NOMO-1 treated with dmso at 0.1 percent for 144 hours (cell line): ENCODE data around the gene NTMT1.
"Not testable (repeated sequence)": the region's sequence is repeated elsewhere in the genome, so short reads cannot be mapped to it uniquely, and the experiment has no call there.

Source experiments
- DNase-seq: peaks from one replicate; lab custom pipeline; 2025; ENCODE audit not compliant: unreplicated experiment; lab: John Stamatoyannopoulos, UW

NTMT1 gene

DNA sequence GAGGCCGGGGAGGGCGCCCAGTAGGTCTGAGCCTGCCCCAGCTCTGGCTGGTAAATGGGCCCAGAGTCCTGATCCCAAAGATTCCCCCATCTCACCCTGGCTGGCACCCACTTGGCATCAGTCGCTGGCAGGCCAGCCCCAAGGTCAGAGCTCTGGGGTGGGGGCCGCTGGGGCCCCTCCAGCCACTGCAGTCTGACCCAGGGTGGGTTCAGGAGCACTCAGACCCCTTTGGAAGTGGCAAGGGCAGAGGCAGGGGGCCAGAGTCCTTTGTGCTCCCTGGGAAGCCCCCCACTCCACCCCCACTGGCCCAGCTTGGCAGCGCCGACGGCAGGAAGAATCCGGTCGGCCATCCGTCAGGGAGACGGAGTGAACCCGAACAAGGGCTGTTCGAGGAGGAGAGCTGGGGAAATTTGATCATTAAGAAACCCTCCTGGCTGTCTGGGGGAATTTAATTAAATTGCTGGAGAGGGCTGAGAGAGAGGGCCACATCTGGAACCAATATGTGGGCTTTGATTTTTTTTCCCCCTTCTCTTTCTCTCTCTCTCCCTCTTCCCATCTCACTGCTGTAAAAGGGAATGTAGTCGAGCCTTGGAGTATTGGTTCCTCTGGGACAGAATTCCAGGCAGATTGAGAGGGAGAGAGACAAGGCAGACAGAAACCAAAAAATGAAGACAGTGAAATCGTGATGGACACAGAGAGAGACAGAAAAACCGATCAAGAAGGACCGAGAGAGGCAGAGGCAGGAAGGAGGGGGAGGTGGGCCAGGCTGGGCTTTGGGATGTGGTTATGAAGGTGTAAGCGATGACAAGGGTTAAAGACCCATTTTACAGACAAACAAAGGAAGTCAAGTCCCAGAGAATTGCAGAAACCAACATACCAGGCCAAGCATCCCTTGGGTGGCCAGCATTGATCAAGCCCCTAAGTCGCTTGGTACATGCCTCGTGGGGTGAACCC is 24.0 kb downstream of the NTMT1 start:
- DNase-seq: no peak

DNA sequence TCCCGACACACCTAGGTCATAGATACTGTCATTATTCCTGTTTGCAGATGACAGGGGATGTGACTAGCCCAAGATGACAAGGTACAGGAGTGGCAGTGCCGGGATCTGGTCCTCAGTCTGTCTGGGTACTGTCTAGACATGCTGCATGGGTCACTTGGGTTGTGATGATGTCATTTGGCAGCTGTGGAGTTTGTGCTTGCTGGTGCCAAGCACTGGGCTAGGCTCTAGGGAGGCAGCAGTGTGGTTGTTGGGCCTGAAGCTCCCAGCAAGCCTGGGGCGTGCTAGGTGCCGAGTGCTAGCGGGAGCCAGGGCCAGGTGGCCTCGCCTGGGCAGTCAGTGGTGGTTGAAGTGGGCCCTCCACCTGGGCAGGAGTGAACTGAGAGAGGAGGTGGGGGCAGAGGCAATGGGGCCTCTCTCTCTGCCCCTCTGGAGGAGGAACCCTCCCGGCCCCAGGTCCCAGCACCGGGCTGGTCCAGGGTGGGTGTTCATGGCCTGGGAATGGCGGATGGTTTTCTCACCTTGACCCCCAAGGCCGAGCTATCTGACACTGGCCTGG is 24.8 kb downstream of the NTMT1 start:
- no peak for DNase-seq

DNA sequence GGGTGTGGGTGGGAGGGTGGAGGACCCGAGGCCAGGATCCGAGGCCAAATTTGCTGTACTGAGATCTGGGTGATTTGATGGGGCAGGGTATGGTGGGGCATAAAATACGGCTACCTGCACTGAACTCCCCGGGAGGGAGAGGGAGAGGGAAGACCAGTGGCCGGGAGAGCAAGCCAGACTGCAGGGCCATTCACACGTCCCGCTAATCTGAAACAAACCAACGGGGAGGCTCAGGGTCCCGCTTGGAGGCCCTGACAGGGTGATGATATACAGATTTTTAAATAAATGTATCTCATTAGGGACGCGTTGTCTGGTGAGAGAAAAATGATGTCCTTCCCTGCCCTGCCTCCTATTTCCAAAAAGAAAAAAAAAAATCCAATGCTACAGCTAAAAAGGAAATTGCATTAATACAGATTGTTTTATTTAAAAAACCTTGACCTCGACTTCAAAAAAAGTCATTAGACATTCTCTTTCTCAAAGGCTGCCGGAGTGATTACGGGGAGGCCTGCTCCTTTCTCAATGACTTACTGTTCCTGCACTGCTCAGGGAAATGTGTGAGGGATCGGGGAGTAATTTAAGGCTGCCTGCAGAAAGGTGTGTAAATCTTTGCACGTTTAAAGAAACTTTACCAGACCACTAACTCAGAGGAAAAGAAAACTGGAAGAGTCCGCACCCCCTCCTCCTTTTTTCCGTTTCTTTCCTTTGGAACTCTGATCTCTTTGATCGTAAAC is 28.0 kb downstream of the NTMT1 start:
- no peak for DNase-seq

DNA sequence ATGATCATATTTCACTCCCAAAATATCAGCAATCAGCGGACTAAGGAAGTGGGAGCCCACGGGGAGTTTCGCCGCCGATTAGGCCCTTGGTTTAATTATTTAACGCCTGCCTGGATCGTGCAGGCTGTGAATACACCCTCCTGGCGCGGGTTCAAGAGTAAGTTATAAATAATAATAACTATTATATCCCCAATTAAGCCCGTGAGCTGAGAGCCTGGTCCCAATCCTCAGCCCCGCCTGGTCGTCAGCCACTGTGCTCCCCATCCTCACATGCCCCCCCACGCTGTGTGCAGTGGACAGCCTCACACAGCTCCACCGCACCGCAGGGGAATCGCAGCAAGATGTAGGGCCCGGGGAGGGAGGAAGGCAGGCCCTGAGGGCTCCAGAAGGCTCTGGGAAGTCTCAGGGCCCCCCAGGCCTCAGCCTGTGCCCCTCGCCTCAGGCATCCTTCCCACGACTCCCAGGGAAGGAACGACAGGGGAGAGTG is 28.6 kb downstream of the NTMT1 start:
- no peak for DNase-seq

DNA sequence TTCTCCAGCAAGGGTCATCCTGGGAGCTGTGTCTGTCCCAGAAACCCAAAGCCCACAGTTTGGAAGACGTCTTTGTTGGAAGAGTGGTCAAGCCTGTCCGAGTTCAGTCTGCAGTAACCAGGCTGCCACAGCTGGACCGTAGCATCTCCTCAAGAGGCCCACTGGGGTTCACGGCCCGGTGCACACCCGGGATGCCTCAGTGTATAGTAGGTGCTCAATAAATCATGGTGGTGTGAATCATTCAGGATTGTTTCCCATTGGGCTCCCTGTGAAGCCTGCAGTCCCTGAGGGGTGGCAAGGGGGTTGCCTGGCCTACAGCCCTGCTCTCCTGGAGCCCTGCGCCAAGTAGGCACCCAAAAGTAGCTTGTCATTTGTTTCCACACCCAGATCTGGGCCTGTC is 29.2 kb downstream of the NTMT1 start:
- no peak for DNase-seq

DNA sequence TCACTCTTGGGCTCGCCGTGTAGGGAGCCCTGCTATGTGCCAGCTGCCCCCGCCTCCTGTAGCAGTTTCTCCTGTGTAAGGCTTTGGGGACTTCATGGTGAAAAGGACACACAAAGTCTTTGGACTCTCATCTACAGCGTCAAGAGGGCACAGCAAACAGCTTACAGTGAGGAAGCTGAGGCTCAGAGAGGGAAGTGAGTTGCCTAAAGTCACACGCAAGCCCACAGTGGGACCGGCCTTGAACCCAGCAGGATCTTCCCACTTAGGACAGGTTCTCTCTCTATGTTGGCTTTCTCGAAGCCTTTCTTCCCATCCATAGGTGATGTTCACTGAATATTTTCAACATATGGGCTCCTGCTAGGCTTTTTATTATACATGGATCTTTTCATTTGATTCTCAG is 29.7 kb downstream of the NTMT1 start:
- DNase-seq: no peak

DNA sequence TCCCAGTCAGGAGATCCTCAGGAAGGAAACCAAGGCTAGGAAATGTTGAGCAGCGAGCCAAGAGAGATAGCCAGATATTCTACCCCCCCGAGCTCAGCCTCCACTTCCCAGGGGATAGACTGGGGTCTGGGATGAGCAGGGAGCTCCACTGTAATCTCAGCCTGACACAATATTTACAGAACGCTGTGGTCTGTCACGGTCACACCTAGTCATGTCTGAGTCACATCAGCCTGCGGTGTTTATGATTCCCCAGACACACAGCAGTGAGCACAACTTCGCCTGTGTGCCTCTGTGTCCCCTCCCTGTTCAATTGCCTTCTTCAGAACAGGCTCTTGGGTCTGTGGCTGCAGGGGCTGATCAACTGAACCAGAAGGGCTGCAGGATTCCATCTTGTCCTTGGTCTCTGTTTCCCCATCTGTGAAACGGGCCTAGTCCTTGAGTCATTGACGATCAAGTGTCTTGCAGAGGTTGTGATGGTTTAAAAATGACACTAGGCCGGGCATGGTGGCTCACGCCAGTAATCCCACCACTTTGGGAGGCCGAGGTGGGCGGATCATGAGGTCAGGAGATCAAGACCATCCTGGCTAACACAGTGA is 30.9 kb downstream of the NTMT1 start:
- no peak for DNase-seq

DNA sequence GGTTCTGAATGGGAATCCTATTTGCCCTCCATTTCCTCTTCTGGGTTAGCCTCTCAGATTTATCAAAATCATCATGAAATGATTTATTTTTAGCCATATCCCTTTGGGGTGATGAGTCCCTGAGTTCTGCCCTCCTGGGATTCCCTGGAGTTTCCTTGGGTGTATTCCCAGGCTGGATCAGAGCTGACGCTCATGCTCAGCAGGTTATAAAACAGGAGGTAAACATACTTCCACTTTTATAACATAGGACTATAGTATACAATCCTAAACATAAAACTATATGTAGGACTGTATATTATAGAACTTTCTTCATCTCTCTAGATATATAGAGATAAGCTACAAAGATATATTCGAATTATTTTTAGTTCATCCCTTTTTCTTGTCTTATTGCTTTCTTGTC is 35.1 kb downstream of the NTMT1 start:
- DNase-seq: no peak

DNA sequence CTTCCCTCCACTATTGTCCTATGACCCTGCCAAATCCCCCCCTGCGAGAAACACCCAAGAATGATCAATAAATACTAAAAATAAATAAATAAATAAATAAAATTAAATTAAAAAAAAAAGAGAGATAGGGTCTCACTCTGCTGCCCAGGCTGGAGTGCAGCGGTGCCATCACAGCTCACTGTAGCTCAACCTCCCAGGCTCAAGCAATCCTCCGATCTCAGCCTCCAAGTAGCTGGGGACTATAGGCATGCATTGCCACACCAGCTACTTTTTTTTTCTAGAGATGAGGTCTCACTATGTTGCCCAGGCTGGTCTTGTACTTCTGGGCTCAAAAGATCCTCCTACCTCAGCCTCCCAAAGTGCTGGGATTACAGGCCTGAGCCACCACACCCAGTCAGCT is 36.3 kb downstream of the NTMT1 start:
- DNase-seq: not testable (repeated sequence)

DNA sequence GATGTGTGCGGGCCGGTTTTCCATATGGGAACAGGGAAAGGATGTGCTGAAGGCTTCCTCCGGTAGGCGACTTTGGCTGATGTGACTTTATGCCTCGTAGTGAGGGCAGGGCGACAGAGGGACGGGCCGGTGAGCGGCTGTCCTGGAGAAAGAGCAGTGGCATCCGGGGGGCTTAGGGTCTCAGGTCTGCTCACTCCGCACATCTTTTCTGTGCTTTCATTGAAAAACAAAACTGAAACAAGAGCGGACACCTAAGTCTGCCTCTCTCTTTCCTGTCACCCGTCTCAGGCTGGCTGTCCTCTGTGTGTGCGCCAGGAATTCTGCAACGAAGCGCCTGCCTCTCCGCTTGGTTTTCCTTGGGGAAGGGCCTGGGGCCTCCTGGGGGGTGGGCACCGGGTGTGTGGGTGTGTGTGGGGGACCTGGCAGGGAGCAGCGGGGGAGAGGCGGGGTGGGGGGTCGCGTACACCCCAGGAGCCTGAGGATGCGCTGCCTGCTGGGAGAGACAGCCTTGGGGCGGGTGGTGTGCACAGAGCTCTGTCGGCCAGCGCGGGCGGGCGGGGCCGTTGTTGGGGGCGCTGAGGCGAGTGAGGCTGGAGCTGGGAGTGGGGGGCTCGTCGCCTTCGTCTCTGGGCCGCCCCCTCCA is 38.9 kb downstream of the NTMT1 start:
- DNase-seq: no peak

DNA sequence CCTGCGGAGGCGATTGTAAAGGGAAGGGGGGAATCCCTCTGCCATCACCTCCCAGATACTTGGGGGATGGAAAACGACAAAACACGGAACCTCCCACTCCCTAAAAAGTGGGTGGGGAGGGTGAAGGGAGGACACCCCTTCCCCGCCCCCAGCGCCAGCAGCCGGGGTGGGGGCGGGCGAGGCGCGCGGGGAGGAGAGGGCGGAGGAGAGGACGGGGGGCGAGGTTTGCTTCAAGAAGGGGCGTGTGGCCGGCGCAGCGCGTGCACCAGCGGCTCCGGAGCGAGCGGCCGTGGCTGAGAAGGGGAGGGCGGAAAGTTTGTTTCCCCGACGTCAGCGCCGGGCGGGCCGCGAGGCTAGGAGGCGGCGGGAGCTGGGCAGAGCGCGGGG is 39.4 kb downstream of the NTMT1 start, which contains the start of gene PRRX2:
PRRX2 (plus strand) TSS at position 259 of the 387 bp plus-strand sequence. CDS start 221 bp downstream, outside the sequence.
- no peak for DNase-seq

DNA sequence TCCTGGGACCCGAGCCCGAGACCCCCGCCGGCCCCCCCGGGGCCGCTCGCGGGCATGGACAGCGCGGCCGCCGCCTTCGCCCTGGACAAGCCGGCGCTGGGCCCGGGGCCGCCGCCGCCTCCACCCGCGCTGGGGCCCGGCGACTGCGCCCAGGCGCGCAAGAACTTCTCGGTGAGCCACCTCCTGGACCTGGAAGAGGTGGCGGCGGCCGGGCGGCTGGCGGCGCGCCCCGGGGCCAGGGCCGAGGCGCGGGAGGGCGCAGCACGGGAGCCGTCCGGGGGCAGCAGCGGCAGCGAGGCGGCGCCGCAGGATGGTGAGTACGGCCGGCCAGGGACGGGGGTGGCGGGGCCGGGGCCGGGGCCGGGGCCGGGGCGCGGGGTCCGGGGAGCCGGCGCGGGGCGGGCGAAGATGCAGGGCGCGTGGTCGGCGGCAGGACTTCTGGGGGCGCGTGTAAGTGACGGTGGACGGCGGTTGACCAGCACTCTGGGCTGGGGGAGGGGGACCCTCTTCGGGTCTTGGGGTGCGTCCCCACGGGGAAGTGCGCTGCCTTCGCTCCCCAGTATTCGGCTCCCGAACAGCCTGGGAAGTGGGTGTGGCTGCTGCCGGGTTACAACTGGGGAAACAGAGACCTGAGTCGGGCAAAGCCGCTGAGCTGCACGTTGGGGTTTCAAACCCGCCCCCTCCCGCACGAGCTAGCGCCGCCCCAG is 40.0 kb downstream of the NTMT1 start:
- no peak for DNase-seq

DNA sequence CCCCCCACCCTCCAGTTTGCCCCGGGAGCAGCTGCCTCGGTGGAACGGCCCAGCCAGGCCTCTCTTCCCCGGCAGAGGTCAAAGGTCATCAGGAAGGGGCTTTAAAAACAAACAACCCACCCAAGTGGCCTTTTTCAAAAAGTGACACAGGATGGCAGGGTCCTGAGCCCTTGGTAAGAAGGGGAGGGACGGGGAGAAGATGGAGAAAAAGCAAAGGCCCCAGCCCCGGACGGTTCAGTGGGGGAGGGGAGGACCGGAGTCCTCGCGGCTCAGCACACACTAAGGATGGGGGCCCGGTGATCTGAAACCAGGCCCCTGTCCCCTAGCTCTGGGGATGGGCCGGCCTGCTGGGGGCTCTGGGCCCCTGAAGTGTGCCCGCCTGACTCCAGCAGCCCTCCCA is 40.6 kb downstream of the NTMT1 start:
- no peak for DNase-seq

DNA sequence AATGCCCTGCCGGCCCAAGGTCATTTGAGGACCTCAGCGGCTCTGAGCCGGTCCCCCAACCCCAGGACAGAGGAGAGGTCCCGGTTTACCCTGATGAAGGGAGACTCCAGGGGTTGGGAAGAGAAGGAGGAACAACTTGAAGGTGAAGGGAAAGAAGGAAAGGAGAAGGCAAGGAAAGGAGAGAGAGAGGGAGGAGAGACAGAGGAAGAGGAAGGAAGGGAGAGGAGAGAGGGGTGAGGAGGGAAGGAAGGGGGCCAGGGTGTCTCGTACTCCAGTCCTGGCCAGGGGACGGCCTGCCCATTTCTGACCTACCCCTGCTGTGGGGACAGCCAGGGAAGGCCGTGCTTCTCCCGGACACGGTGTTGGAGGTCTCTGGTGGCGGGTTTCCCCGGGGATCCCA is 41.4 kb downstream of the NTMT1 start:
- DNase-seq: no peak

DNA sequence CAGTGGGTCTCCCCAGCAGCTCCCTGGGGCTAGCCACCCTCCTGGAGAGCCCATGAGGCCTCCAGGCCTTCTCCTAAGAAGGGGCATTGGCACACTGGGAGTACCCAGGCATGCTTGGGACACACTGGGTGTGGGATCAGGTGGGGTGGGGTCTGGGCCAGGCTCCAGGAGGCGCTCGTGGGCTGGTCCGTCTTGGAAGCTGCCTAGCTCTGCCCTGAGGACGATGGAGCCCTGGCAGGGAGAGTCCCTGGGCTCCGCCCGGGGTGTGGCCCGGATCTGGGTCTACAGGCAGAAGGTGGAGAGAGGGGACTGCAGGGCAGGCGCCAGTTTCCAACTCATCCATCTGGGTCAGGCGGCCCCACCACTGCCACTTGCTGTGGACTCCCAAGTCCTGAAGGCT is 41.9 kb downstream of the NTMT1 start:
- DNase-seq: no peak

DNA sequence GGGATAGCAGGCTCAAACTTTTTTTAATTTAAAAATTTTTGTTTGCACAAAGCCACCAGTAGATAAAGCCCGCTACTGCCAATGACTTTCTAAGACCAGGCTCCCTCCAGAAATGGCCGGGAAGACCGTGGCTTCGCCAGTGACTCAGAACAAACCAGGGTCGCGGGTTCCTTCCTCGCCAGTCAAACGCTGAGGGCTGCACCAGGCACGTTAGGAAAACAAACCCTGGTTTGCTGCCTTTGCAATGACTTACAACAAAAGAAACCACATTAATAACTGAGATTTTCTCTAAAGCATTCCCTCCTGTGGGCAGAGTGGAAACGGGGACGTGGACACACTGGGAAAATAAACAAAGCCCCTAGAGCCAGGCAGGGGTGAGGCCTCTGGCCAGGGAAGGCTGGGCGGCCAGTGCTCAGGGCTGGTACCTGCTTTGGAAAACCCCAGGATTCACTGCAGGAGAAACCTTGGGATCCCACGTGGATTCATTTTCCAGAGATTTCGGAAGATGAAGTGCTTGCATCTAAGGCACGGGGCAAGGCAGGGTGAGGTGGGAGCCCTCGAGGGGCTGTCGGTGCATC is 43.3 kb downstream of the NTMT1 start:
- no peak for DNase-seq

DNA sequence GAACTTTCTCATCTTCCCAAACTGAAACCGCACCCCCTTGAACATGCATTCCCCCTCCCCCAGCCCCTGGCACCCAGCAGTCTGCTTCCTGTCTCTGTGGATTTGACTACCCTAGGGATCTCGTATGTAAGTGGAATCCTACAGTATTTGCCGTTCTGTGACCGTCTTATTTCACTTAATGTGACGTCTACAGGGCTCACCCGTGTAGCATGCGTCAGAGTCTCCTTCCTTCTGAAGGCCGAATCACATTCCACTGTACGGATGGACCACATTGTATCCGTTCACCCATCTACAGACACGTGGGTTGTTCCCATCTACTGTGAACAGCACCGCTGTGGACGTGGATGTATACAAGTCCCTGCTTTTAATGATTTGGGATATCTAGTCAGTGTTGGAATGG is 44.0 kb downstream of the NTMT1 start:
- no peak for DNase-seq

DNA sequence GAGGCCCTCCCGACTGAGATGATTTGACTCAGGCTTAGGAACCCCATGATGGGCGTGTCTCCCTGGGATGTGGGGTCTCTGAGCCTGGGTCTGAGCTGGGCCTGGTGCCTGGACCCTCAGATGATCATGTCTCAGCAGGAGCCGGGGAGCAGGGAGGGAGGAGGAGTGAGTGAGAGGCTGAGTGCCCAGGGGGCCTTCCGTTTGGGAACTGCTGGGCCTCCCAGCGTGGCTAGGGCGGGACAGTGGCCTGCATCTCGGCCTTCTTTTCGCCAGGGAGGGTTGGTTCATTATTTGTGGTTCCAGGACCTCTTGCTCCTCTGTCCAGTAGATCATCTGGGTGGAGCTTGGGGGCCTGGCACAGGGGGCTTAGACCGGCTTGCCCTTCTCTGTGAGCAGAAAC is 45.1 kb downstream of the NTMT1 start:
- no peak for DNase-seq

DNA sequence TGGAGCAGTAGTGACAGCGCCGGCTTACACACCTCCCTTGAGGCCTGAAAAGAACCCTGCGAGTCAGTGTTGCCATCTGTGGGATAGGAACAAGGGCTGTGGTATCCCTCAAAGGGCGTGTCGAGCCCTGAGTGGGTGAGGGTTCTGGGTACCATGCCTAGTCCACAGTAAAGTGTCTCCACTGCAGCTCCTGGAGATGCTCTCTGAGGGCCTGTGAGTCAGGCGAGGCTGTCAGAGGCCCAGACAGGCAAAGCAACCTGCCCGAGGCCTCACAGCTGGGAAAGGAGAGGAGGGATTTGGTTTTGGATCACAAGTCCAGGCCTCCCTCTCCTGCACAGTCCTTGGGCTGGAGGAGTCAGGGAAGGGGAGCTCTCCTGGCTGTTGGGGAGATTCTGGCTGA is 45.6 kb downstream of the NTMT1 start:
- DNase-seq: no peak

DNA sequence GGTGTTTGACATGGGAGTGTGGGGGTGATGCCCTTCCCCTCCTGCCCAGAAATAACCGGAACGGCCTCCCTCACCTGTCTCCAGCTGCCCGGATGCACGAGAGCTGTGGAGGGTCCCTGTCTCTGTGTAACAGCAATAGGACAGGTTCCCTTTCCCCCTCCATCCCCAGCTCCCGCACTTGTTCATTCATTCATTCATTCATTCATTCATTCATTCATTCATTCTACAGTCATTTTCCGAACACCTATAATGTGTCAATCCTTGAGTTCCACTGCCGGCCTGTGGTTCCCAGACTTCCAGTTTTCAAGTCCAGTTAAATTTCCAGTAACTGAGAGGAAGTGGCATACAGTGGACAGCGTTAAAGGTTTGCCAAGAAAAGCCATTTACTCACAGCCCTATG is 46.7 kb downstream of the NTMT1 start:
- DNase-seq: no peak
